Measurements from ENCODE around the gene GFPT2.

Gene GFPT2

GRCh38 chr5:180378438-180379344 lies 25.6 kb upstream of the GFPT2 start:
- no peak for DNase-seq (ENCODE audit: low read depth in 1 of 2, low spot score in 1 of 2)

GRCh38 chr5:180377556-180378197 lies 24.5 kb upstream of the GFPT2 start:
- DNase-seq (ENCODE audit: low read depth in 1 of 2, low spot score in 1 of 2) = no peak

- no peak for DNase-seq (ENCODE audit: low read depth in 1 of 2, low spot score in 1 of 2)
These were observed 23.4 kb upstream of the GFPT2 start for GRCh38 chr5:180376511-180376910.

- DNase-seq (ENCODE audit: low read depth in 1 of 2, low spot score in 1 of 2) = no peak
These were observed 22.8 kb upstream of the GFPT2 start for GRCh38 chr5:180375955-180376354.

- DNase-seq (ENCODE audit: low read depth in 1 of 2, low spot score in 1 of 2) = no peak
These were observed 22.2 kb upstream of the GFPT2 start for GRCh38 chr5:180375291-180375690.

GRCh38 chr5:180373870-180374269 lies 20.7 kb upstream of the GFPT2 start:
- no peak for DNase-seq (ENCODE audit: low read depth in 1 of 2, low spot score in 1 of 2)

GRCh38 chr5:180373454-180373853 lies 20.3 kb upstream of the GFPT2 start:
- no peak for DNase-seq (ENCODE audit: low read depth in 1 of 2, low spot score in 1 of 2)

- DNase-seq (ENCODE audit: low read depth in 1 of 2, low spot score in 1 of 2) = no peak
These were observed 18.8 kb upstream of the GFPT2 start for GRCh38 chr5:180371949-180372348.

GRCh38 chr5:180370861-180371641 lies 17.9 kb upstream of the GFPT2 start:
- DNase-seq (ENCODE audit: low read depth in 1 of 2, low spot score in 1 of 2) = no peak

- no peak for DNase-seq (ENCODE audit: low read depth in 1 of 2, low spot score in 1 of 2)
These were observed 14.9 kb upstream of the GFPT2 start for GRCh38 chr5:180367991-180368390.

- DNase-seq (ENCODE audit: low read depth in 1 of 2, low spot score in 1 of 2) = no peak
These were observed 14.2 kb upstream of the GFPT2 start for GRCh38 chr5:180367300-180367699.

- no peak for DNase-seq (ENCODE audit: low read depth in 1 of 2, low spot score in 1 of 2)
These were observed 13.2 kb upstream of the GFPT2 start for GRCh38 chr5:180366326-180366725.

- no peak for DNase-seq (ENCODE audit: low read depth in 1 of 2, low spot score in 1 of 2)
These were observed 12.7 kb upstream of the GFPT2 start for GRCh38 chr5:180365829-180366228.

GRCh38 chr5:180364306-180364856 lies 11.2 kb upstream of the GFPT2 start:
- no peak for DNase-seq (ENCODE audit: low read depth in 1 of 2, low spot score in 1 of 2)

- no peak for DNase-seq (ENCODE audit: low read depth in 1 of 2, low spot score in 1 of 2)
These were observed 7.2 kb upstream of the GFPT2 start for GRCh38 chr5:180360078-180360957.

GRCh38 chr5:180358694-180359093 lies 5.6 kb upstream of the GFPT2 start:
- no peak for DNase-seq (ENCODE audit: low read depth in 1 of 2, low spot score in 1 of 2)

GRCh38 chr5:180358179-180358578 lies 5.0 kb upstream of the GFPT2 start:
- DNase-seq (ENCODE audit: low read depth in 1 of 2, low spot score in 1 of 2) = no peak

- no peak for DNase-seq (ENCODE audit: low read depth in 1 of 2, low spot score in 1 of 2)
These were observed 1.8 kb upstream of the GFPT2 start for GRCh38 chr5:180354966-180355365.

GRCh38 chr5:180353980-180354452 lies 880 bp upstream of the GFPT2 start:
- no peak for DNase-seq (ENCODE audit: low read depth in 1 of 2, low spot score in 1 of 2)

Measured in activated T-helper 1 cell treated with anti-CD3 and anti-CD28 coated beads, Interleukin-2, amount 50 U/mL, for 16 hours (primary cell).